HEK293T (cell line): ENCODE measurements around the gene SEMA6A.

Experiments
- ARNT ChIP-seq: fragments of 450-650 bp; IDR thresholded peaks from 2 replicates; pipeline ENCODE4 v1.6.1; 2017; ENCODE audit warnings: mild to moderate bottlenecking
- BHLHE40 ChIP-seq: fragments of 450-650 bp; IDR thresholded peaks from 2 replicates; pipeline ENCODE4 v1.6.1; 2016; ENCODE audit warnings: mild to moderate bottlenecking, moderate library complexity, borderline replicate concordance
- CTBP1 ChIP-seq: fragments of 450-650 bp; IDR thresholded peaks from 2 replicates; pipeline ENCODE4 v1.6.1; 2016; ENCODE audit warnings: borderline replicate concordance
- ELF4 ChIP-seq: fragments of 450-650 bp; IDR thresholded peaks from 2 replicates; pipeline ENCODE4 v1.6.1; 2017; ENCODE audit warnings: antibody characterized with exemption
- FOXA1 ChIP-seq: fragments of 450-650 bp; IDR thresholded peaks from 2 replicates; pipeline ENCODE4 v1.6.1; 2016; ENCODE audit warnings: mild to moderate bottlenecking
- FOXK2 ChIP-seq: fragments of 450-650 bp; IDR thresholded peaks from 2 replicates; pipeline ENCODE4 v1.6.1; 2016; ENCODE audit warnings: mild to moderate bottlenecking
- FOXM1 ChIP-seq: fragments of 450-650 bp; IDR thresholded peaks from 2 replicates; pipeline ENCODE4 v1.6.1; 2017; ENCODE audit warnings: mild to moderate bottlenecking, borderline replicate concordance
- HDGF ChIP-seq: fragments of 450-650 bp; IDR thresholded peaks from 2 replicates; pipeline ENCODE4 v1.6.1; 2017; ENCODE audit warnings: antibody characterized with exemption, borderline replicate concordance
- L3MBTL2 ChIP-seq: fragments of 450-650 bp; conservative IDR thresholded peaks from 2 replicates; pipeline ENCODE4 v1.6.1; 2016; ENCODE audit warnings: mild to moderate bottlenecking
- LEF1 ChIP-seq: fragments of 450-650 bp; IDR thresholded peaks from 2 replicates; pipeline ENCODE4 v1.6.1; 2017; ENCODE audit warnings: mild to moderate bottlenecking, borderline replicate concordance
- NFRKB ChIP-seq: fragments of 450-650 bp; IDR thresholded peaks from 2 replicates; pipeline ENCODE4 v1.6.1; 2016; ENCODE audit warnings: mild to moderate bottlenecking, moderate library complexity
- SP1 ChIP-seq: fragments of 450-650 bp; IDR thresholded peaks from 2 replicates; pipeline ENCODE4 v1.6.1; 2017
- SUZ12 ChIP-seq: fragments of 450-650 bp; IDR thresholded peaks from 2 replicates; pipeline ENCODE4 v1.6.1; 2016; ENCODE audit warnings: mild to moderate bottlenecking
- TARDBP ChIP-seq: fragments of 450-650 bp; IDR thresholded peaks from 2 replicates; pipeline ENCODE4 v1.6.1; 2016

DNA sequence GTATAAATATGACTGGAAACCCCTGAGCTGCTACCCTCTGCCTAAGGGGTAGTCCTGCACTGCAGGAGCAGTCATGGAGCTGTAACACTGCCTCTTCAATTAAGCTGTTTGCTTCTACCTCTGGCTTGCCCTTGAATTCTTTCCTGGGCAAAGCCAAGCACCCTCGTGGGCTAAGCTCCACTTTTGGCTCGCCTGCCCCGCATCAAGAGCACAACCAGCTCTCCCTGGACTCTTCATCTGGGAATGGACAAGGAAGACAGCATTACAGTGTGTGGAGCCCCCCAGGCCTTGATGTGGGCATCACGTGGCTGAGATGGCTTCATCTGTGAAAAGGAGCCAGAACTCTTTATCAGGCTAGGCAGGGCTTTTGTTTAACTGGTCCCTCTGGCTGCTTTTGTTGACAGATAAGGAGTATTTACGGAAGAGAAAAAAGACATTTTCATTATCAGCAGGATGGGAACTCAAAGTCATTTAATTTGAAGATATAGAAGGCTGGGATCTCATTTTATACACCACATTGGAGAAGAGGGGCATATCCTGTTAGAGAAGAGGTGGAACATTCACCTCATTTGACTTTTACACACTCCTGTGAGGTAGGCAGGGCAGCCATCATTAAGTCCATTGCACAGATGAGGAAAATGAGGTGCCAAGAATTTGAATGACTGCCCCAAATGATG is 137.8 kb downstream of the SEMA6A start:
- TF ChIP-seq ELF4 (no peak), SP1 (no peak), NFRKB (no peak), SUZ12 (no peak), L3MBTL2 (no peak), FOXK2 (no peak), BHLHE40 (no peak), FOXM1 (no peak), CTBP1 (no peak), TARDBP (no peak), HDGF (no peak), LEF1 (no peak), FOXA1 (no peak), ARNT (no peak)
